K562 (cell line): ENCODE results near the gene RAB3GAP2.

Source experiments
- FOSL1 ChIP-seq: fragments of 200-800 bp; sonication (Bioruptor generic); conservative IDR thresholded peaks from 2 replicates; pipeline ENCODE4 v1.6.1; 2016; ENCODE audit warnings: missing genetic modification characterization, missing compliant biosample characterization
- FOXO4 ChIP-seq: fragments of 450-650 bp; formaldehyde crosslinking; IDR thresholded peaks from 2 replicates; pipeline ENCODE4 v1.4.0; 2020; ENCODE audit warnings: mild to moderate bottlenecking, moderate library complexity
- PTBP1 ChIP-seq: fragments of 200-400 bp; formaldehyde crosslinking; IDR thresholded peaks from 2 replicates; pipeline ENCODE4 v1.6.1; 2017; ENCODE audit warnings: low read depth, low read length
- RAD21 ChIP-seq, 2 experiments: fragments of 250-450 bp in 1 of 2; fragments of 450-650 bp in 1 of 2; sonication (Bioruptor Pico) in 1 of 2; formaldehyde crosslinking in 1 of 2; IDR thresholded peaks in 1 of 2; conservative IDR thresholded peaks in 1 of 2; 2 replicates each; pipeline versions ENCODE4 v1.4.0 to v1.8.0; 2020 to 2022; ENCODE audit warnings: mild to moderate bottlenecking in 2 of 2, moderate library complexity in 1 of 2
- SMAD3 ChIP-seq: fragments of 450-650 bp; formaldehyde crosslinking; conservative IDR thresholded peaks from 2 replicates; pipeline ENCODE4 v1.4.0; 2020; ENCODE audit warnings: mild to moderate bottlenecking
- SREBF2 ChIP-seq: sonication (generic); formaldehyde crosslinking; IDR thresholded peaks from 2 replicates; pipeline ENCODE4 v1.4.0; 2020; ENCODE audit warnings: mild to moderate bottlenecking, missing genetic modification reagents
- TEAD4 ChIP-seq, 2 experiments: sonication (generic) in 1 of 2; formaldehyde crosslinking in 1 of 2; IDR thresholded peaks; 2 replicates each; pipeline versions ENCODE4 v1.6.1 to v1.8.0; 2012 to 2022; ENCODE audit warnings: borderline replicate concordance in 1 of 2, inconsistent platforms in 1 of 2, low read length in 1 of 2, mild to moderate bottlenecking in 1 of 2, missing genetic modification reagents in 1 of 2
- ZNF507 ChIP-seq: conservative IDR thresholded peaks from 2 replicates; pipeline ENCODE4 v1.6.1; 2017; ENCODE audit warnings: missing genetic modification characterization, missing compliant biosample characterization
- TF ChIP-seq, protein P1 (sequence below), 3 experiments: IDR thresholded peaks in 2 of 3; conservative IDR thresholded peaks in 1 of 3; 2 replicates each; pipeline ENCODE4 v1.5.1; 2011 to 2012; ENCODE audit warnings: low read length in 3 of 3, mild to moderate bottlenecking in 3 of 3, control low read depth in 2 of 3, improper control_type of control experiment in 1 of 3, inconsistent platforms in 1 of 3, low read depth in 1 of 3, mixed read lengths in 1 of 3, moderate library complexity in 1 of 3; ENCODE audit not compliant: insufficient read depth in 2 of 3

GRCh38 chr1:220153147-220153546, 119.1 kb downstream of the RAB3GAP2 start:
- TF ChIP-seq SMAD3 (CRISPR knock-in tag) = no peak
- TF ChIP-seq FOXO4 (CRISPR knock-in tag) = no peak
- no peak for TF ChIP-seq SREBF2 (CRISPR knock-in tag)
- TF ChIP-seq ZNF507 (tag) = no peak
- TF ChIP-seq FOSL1 = no peak
- no peak for TF ChIP-seq PTBP1
- no peak for TF ChIP-seq TEAD4 (IDR thresholded peaks at IDR 0.05; ENCODE audit: low read length)
- no peak for TF ChIP-seq TEAD4 (CRISPR knock-in tag; IDR thresholded peaks at IDR 0.05; ENCODE audit: borderline replicate concordance)
- TF ChIP-seq, protein P1, sequence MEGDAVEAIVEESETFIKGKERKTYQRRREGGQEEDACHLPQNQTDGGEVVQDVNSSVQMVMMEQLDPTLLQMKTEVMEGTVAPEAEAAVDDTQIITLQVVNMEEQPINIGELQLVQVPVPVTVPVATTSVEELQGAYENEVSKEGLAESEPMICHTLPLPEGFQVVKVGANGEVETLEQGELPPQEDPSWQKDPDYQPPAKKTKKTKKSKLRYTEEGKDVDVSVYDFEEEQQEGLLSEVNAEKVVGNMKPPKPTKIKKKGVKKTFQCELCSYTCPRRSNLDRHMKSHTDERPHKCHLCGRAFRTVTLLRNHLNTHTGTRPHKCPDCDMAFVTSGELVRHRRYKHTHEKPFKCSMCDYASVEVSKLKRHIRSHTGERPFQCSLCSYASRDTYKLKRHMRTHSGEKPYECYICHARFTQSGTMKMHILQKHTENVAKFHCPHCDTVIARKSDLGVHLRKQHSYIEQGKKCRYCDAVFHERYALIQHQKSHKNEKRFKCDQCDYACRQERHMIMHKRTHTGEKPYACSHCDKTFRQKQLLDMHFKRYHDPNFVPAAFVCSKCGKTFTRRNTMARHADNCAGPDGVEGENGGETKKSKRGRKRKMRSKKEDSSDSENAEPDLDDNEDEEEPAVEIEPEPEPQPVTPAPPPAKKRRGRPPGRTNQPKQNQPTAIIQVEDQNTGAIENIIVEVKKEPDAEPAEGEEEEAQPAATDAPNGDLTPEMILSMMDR (IDR thresholded peaks at IDR 0.05 in 2 of 3, conservative IDR thresholded peaks at IDR 0.05 in 1 of 3; ENCODE audit: insufficient read depth in 2 of 3, low read depth in 1 of 3, low read length in 3 of 3) = no peak
- no peak for TF ChIP-seq RAD21 (CRISPR knock-in tag; conservative IDR thresholded peaks at IDR 0.05 in 1 of 2, IDR thresholded peaks at IDR 0.05 in 1 of 2)
